PFSK-1 (cell line): ENCODE results near the gene CNNM4.

Source experiments
- FOXP2 ChIP-seq: optimal IDR thresholded peaks from 2 replicates; pipeline ENCODE3; 2011; ENCODE audit warnings: borderline replicate concordance, control low read depth, inconsistent platforms; ENCODE audit not compliant: insufficient read depth; ENCODE audit errors: extremely low read length, extremely low read depth
- POLR2AphosphoS5 ChIP-seq: IDR thresholded peaks from 2 replicates; pipeline ENCODE4 v1.6.1; 2012; ENCODE audit warnings: low read depth, mild to moderate bottlenecking, control low read depth, low read length, moderate library complexity
- SIN3A ChIP-seq: IDR thresholded peaks from 2 replicates; pipeline ENCODE4 v1.6.1; 2012; ENCODE audit warnings: mild to moderate bottlenecking, low read length, moderate library complexity, borderline replicate concordance; ENCODE audit not compliant: insufficient read depth
- TAF1 ChIP-seq: IDR thresholded peaks from 2 replicates; pipeline ENCODE4 v1.6.1; 2012; ENCODE audit warnings: low read length, control low read depth, borderline replicate concordance; ENCODE audit not compliant: insufficient read depth
- TF ChIP-seq, protein P1 (sequence below), 2 experiments: IDR thresholded peaks; 2 replicates each; pipeline versions ENCODE4 v1.6.1 to v1.8.0; 2011 to 2012; ENCODE audit warnings: low read depth in 2 of 2, low read length in 2 of 2, control low read depth in 1 of 2, inconsistent platforms in 1 of 2, mild to moderate bottlenecking in 1 of 2, moderate library complexity in 1 of 2; ENCODE audit not compliant: insufficient read depth in 1 of 2

CNNM4 gene

GRCh38 chr2:96857667-96858372 lies 97.1 kb downstream of the CNNM4 start, which contains the start of gene ANKRD39:
ANKRD39 (minus strand) TSS chr2:96858016; CDS start chr2:96857987, 29 bp downstream.
- TF ChIP-seq FOXP2 (no peak), SIN3A (no peak), POLR2AphosphoS5 (peak; percentile 23), TAF1 (0 out of 2 replicates have a peak, but pooled peaks have one; percentile 73)
- TF ChIP-seq, protein P1, sequence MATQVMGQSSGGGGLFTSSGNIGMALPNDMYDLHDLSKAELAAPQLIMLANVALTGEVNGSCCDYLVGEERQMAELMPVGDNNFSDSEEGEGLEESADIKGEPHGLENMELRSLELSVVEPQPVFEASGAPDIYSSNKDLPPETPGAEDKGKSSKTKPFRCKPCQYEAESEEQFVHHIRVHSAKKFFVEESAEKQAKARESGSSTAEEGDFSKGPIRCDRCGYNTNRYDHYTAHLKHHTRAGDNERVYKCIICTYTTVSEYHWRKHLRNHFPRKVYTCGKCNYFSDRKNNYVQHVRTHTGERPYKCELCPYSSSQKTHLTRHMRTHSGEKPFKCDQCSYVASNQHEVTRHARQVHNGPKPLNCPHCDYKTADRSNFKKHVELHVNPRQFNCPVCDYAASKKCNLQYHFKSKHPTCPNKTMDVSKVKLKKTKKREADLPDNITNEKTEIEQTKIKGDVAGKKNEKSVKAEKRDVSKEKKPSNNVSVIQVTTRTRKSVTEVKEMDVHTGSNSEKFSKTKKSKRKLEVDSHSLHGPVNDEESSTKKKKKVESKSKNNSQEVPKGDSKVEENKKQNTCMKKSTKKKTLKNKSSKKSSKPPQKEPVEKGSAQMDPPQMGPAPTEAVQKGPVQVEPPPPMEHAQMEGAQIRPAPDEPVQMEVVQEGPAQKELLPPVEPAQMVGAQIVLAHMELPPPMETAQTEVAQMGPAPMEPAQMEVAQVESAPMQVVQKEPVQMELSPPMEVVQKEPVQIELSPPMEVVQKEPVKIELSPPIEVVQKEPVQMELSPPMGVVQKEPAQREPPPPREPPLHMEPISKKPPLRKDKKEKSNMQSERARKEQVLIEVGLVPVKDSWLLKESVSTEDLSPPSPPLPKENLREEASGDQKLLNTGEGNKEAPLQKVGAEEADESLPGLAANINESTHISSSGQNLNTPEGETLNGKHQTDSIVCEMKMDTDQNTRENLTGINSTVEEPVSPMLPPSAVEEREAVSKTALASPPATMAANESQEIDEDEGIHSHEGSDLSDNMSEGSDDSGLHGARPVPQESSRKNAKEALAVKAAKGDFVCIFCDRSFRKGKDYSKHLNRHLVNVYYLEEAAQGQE (IDR thresholded peaks at IDR 0.05; ENCODE audit: insufficient read depth in 1 of 2, low read depth in 2 of 2, low read length in 2 of 2) = no peak

DNA sequence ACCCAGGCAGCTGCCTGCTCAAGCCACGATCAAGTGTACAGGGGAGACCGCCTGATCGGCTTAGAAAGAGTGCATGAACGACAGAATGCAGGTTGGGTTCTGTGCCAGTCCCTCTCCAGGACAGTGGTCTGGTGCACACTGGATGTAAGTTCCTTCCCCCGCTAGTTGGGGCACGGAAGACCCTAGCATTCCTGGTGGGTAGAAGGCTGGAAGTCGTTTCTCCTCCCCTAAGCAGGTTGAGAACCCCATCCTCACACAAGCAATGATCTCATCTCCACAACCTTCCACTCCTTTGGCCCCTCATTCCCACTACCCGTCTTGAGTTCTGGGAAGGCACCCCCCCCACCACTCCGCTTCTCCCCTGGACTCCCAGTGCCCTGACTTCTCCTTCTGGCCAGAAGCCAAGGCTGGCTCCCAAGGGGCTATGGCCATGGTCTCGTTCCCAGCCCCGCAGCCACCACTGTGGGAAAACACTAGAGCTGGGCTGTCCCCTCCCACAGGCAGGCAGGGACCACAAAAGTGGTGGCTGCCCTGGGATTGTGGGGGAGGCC lies 98.5 kb downstream of the CNNM4 start:
- TF ChIP-seq SIN3A = no peak
- TF ChIP-seq TAF1 = no peak
- no peak for TF ChIP-seq POLR2AphosphoS5
- no peak for TF ChIP-seq FOXP2
- TF ChIP-seq, protein P1 (IDR thresholded peaks at IDR 0.05; ENCODE audit: insufficient read depth in 1 of 2, low read depth in 2 of 2, low read length in 2 of 2) = no peak

GRCh38 chr2:96859681-96860064 lies 99.0 kb downstream of the CNNM4 start:
- TF ChIP-seq POLR2AphosphoS5 (no peak), FOXP2 (no peak), SIN3A (no peak), TAF1 (no peak)
- TF ChIP-seq, protein P1 (IDR thresholded peaks at IDR 0.05; ENCODE audit: insufficient read depth in 1 of 2, low read depth in 2 of 2, low read length in 2 of 2) = no peak

- TF ChIP-seq SIN3A (no peak), FOXP2 (no peak), TAF1 (no peak), POLR2AphosphoS5 (no peak)
- TF ChIP-seq, protein P1 (IDR thresholded peaks at IDR 0.05; ENCODE audit: insufficient read depth in 1 of 2, low read depth in 2 of 2, low read length in 2 of 2) = no peak
These were observed 99.6 kb downstream of the CNNM4 start for GRCh38 chr2:96860065-96861029.
